Left lobe of liver (tissue), 2 donors: ENCODE measurements around the gene UFSP2. TPM values are rescaled to one million over a fixed set of nuclear protein-coding genes. Genes with fewer than 3 reads are reported as not detected.

ENCODE experiments used
- ATAC-seq: fragments of 200-7000 bp; cut with Tn5 transposase; one replicate; pipeline ENCODE4 v1.9.1; 2020; ENCODE audit warnings: mild to moderate bottlenecking, moderate library complexity
- DNase-seq: peaks from one replicate; pipeline ENCODE4 v3.0.0-alpha.2; 2020; ENCODE audit warnings: low spot score
- total RNA-seq: library from RNA; stranded (reverse); gene quantifications from one replicate; pipeline ENCODE4 v1.2.1, GENCODE V29; 2021
- donor health status: DM: no; HTN: no; CAD: no; lungs with moderate emphysema.
- donor health status: DM: no; HTN: yes; CAD: no.

UFSP2 gene
- total RNA-seq, 1 donor from 2014 or later = 16.9 TPM

DNA sequence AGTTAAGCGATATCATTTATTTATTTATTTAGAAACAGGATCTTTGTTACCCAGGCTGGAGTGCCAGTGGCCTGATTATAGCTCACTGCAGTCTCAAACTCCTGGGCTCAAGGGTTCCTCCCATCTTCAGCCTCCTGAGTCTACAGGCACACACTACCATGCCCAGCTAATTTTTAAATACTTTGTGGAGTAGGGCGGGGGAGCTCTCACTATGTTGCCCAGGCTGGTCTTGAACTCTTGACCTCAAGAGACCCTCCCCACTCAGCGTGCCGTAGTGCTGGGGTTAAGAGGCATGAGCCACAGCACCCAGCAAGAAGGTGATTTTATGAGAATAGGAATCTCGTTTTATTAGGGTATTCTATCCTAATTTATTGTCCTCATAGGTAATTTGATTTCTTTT, 3.9 kb upstream of the UFSP2 start:
- ATAC-seq = no peak
- DNase-seq = no peak

DNA sequence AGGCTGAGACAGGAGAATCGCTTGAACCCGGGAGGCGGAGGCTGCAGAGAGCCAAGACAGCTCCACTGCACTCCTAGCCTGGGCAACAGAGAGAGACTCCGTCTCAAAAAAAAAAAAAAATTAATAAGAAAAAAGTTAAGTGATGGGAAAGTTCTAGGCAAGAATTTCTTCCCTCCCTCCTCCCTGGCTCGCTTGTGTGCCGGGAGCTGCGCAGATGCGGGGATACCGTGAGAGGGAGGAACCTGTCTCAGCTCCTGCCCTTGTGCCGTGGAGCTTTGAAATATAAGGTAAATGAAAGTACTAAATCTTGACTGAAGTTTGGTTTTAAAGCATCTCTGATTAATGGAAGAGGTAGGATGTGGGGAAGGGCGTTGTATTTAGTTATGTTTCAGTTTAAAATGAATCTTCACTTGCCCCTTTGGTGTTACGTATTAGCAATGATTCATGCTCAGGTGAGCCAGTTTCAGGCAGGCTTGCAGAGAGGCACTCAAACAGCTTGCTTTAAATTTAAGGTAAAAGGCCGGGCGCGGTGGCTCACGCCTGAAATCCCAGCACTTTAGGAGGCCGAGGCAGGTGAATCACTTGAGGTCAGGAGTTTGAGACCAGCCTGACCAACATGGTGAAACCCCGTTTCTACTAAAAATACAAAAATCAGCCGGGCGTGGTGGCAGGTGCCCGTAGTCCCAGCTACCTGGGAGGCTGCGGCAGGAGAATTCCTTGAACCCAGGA, 1.4 kb upstream of the UFSP2 start:
- DNase-seq (no peak), ATAC-seq (no peak)

DNA sequence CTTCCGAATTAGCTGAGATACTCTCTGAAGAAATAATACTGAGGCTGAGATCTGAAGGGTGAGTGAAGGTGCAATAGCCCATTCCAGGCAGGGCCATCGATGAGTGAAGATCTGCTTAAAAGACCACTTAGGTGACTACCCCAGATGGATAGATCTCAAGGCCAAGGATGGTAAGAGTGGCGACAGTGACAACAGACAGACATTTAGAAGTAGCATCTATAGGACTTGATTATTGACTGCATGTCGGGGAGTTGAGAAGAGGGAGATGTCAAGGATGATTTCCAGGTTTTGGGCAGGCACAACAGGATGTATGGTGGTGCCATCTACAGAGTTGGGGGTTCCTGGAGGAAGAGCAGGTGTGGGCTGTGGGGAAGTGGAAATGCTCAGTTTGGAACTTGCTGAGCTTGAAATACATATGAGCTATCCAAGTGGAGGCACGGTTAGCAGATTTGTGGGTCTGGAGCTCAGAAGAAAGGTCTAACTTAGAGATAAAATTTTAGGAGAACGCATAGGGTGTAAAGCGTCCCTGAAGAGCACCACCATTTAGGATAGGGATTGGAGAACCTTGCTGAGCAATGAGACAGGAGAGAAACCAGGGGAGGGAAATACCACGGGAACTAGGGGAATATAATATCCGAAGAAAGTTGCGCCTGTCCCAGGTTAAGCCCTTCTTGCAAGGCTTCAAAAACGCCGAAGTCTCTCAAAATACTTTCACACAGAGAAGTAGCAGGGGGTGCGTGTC, 688 bp downstream of the UFSP2 start:
- DNase-seq = no peak
- ATAC-seq = peak; percentile 54

DNA sequence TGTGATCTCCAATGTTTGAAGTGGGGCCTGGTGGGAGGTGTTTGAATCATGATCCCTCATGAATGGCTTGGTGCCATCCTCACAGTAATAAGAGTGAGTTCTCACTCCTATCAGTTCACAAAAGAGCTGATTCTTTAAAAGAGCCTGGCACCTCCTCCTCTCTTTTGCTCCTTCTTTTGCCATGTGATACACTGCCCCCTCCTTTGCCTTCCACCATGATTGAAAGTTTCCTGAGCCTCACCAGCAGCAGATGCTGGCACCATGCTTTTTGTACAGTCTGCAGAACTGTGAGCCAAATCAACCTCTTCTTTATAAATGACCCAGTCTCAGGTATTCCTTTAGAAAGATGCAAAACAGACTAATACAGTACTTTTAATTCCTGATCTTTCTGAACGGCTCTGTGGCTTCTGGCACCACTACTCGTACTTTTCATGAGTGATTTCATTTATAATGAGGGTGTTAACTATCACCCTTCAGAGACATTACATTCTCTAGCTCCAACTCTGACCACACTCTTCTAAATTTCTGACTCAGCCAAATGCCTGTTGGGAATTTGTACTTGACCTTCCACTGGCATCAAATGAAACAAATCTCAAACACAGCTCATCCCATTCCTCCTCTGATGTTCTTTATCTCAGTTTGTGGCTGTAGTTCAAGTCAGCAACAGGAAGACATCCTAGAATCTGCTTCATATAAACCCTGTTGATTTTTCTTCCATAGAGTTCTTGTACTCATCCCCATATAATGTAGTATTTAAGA, 4.2 kb downstream of the UFSP2 start:
- DNase-seq = no peak
- no peak for ATAC-seq

DNA sequence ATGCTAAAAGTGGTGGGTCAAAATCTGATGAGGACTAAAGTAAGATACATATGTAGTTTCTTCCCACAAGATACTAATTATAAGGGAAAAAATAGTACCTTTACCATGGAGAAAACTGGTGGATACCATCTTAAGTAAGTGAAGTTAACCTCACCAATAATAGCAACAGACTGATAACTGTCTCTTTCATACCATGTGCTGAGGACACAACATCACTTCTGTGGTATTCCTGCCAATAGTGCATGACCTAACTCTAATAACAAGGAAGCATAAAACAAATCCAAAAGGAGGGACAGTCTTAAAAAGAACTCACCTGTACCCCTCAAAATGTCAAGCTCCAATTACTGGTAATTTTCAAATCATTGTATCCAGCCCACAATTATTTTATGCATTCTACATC, 8.8 kb downstream of the UFSP2 start:
- no peak for ATAC-seq
- DNase-seq = no peak

DNA sequence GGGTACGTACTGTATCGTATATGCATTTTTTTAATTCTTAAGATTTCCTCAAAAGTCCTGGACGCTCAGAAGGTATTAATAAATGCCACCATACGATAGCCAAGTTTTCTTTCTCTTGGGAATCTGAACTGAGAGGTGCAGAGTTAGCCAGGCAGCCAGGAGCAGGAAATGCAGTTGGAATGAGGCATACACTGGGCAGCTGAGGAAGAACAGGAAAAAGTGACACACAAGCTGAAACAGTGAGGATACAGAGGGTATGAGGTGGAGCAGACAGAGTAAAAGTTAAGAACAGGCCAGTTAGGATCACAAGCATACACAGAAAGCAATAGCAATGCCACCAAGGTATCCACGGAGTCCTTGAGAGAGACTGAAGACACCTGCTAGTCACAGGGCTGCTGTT, 13.4 kb downstream of the UFSP2 start:
- DNase-seq = no peak
- ATAC-seq = no peak

DNA sequence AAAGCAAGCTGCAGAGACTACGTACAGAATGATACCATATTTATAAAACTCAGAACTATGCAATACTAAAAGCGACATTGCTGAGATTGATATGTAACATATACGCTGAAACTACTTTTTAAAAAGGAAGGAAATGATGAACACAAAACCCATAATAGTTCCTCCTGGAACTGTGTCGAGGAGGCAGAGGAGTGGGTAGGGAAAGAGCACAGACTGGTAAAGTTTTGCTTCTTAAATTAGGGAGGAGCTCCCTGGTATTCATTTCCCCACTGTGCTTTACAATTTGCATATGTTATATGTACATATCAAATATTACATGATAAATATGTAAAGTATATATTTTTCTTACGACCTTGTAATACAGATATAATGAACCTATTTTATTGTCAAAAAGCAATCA, 13.9 kb downstream of the UFSP2 start:
- ATAC-seq (peak; percentile 21), DNase-seq (no peak)

DNA sequence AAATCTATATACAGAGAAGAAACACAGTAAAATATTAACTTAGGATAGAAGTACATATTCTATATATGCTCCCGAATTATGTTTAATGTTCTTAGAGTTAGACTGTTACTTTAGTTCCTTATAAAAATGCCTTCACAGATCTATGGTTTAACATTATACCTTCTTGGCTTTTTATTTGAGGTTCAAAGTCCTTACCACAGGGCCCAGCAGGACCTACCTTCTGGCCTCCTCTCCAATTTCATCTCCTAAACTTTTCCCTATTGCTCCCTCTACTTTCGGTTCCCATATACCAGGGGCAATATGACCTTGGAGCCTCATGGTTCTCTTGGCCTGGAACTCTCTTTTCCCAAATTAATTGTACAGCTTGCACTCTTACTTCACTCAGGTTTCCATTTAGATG, 17.3 kb downstream of the UFSP2 start:
- ATAC-seq (no peak), DNase-seq (no peak)

DNA sequence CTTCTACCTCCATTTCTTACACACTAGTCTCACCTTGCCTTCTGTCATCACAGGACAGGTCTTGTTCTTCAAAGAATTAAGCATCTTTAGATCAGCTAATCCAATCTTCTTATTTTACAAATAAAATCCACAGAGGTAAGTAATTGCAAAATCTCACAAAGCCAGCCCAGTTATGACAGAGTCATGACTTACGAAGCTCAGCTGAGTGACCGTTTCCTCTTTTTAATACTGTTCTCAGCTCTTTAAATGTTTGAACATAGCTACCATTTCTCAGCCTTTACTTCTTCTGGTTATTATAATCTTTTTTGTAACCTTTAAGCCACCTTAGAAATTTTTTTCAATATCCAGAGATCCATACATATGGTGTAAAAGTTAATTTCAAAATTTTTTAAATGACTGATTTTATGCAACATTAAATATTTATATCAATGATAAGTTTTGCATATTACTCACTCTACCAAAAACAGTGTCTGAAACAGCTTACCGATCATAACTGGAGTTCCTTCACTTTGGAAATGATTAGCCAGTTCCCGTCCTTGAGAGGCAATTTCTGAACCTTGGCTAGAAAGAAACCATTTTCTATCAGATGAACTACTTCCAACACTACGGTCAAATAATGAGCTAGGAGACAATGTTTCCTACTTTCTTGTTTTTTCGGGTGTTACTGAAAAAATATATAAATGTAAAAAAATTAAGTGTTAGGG, 20.3 kb downstream of the UFSP2 start:
- no peak for ATAC-seq
- DNase-seq = no peak

DNA sequence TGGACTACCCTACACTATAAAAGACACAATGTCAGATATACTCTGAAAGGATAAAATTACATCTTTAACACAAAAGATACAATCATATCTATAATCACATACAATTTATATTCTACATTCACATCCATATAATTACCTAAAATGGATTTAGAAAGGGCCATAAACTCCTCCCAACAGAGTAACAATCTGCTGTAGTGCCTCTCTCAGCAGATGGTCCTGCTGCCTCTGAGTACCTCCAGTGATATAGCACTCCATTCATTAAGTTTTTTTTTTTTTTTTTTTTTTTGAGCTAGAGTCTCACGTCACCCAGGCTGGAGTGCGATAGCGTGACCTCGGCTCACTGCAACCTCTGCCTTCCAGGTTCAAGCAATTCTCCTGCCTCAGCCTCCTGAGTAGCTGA, 21.7 kb downstream of the UFSP2 start:
- no peak for ATAC-seq
- no peak for DNase-seq

DNA sequence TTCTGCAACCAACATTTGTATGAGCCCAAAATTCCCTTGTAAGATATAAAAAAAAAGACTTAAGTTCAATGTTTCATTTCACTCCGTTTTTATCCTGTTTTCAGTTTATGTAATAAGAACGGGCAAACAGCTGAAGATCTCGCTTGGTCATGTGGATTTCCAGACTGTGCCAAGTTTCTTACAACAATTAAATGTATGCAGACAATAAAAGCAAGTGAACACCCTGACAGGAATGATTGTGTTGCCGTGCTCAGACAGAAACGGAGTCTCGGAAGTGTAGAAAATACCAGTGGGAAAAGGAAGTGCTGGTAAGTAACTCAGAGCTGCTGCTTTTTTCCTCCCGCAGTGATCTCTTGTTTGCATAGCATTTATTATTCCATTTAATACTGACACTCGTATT, 26.3 kb downstream of the UFSP2 start:
- ATAC-seq = no peak
- DNase-seq = no peak

DNA sequence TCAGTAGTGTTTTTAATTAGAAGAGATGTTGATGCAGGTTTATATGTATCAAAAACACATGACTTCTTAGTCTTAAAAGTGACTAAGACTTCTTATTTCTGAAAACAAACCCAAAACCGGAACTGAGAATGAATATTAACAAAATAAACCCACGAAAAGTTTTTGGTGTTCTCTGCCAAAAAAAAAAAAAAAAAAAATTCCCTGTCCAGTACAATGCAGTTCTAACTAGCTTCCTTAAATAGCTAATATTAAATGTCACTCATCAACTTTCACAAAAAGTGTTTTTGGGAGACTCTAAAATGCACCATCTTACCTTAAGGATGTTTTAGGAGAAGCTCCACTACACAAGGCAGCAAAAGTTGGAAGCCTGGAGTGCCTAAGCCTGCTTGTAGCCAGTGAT, 27.1 kb downstream of the UFSP2 start:
- ATAC-seq = no peak

DNA sequence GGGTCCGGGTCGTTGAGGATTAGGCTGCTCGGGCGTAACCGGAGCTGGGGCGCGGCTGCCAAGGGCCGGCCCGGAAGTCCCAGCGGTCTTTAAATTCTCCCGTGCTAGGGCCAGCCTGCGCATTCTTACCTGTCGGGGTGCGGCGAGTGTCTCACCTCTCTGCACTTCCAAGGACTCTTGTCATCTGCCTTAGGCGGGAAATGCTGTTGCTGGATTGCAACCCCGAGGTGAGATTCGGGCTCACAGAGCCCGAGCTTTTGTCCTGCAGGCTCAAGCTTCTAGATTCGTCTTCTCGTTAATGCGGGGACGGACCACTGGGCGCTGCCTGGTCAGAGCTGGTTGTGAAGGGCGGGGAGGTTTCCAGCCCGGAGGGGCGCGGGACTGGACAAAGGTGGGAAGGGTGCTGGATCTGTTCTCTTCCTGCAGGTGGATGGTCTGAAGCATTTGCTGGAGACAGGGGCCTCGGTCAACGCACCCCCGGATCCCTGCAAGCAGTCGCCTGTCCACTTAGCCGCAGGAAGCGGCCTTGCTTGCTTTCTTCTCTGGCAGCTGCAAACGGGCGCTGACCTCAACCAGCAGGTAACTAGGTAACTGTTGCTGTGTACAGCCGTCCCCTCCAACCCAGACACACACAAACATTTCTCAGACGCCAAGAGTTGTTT, 28.9 kb downstream of the UFSP2 start, which contains the start of gene ANKRD37:
TSS of gene ANKRD37 (plus strand) at position 118 of the 662 bp plus-strand sequence. CDS start at position 201, 83 bp downstream.
- DNase-seq (peak; percentile 78), ATAC-seq (peak; percentile 58)

More for the DNA sequence above, 27.1 kb downstream of the UFSP2 start:
- no peak for DNase-seq

DNA sequence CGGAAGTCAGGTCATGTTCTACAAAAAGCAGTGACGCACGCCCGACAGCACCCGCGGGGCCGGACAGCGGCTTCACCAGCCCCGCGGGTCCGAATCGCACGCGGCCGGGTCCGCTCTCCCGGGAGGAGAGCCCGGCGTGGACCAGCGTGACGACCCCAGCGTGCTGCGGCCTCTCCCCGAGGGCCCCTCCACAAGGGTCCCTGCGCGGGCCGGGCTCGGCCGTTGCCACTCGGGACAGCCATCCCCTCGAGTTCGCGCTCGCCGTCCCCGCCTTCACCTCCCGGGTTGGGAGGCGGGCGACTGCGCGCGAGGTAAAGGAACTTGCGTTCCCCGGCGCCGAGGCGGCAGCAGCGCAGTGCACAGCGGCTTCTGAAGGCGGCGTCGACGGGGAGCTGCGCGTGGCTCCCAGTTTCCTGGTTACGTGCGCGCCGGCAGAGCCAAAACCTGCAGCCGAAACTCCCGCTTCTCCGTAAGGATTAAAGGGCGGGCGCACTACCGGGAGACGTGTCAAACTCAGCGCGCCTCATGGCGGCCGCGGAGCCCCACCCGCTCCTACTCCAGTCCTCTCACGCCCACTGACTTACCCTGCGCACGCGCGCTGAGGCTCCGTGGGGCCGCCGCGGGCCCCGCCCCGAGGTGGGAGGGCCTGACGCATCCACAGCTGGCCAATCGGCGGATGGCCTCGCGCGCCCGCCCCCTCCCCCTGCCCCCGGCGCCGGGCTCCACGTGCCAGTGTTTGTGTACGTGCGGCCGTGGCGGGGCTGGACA, 29.6 kb downstream of the UFSP2 start:
- ATAC-seq (peak; percentile 86), DNase-seq (peak; percentile 99)

DNA sequence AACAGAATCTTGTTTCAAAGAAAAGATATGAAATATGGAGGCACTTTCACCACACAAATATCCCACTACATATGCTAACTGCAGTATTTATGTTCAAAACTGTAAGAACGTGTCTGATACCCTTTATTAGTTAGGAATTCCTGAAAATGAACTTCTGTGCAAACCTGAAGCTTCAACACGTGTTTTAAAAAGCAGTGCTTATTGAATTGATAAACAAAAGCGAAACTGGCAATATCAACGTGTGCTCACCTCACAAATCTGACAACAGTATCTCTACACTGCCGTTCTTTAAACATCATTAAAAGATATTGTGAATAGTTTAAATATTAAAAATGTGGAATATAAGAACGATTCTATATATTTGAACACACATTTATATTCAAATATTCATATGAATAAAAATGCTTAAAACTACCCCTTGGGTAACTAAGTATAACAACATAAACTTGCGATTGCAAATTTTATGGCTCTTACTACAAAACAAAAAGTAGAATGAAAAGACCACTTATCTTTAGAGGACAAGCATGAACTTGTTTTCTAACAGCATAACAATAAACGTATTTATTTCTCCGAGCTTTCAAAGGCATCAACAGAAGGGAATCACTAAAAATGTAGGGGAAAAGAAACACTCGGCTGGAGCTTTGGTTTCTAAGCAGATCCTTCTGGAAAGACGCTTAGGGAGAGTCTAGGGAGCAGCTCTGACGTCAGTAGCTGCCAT, 30.4 kb downstream of the UFSP2 start, which contains the start of gene LRP2BP:
TSS of gene LRP2BP (minus strand) at position 687 of the 718 bp plus-strand sequence. CDS start 17,738 bp downstream, outside the sequence.
- DNase-seq (no peak), ATAC-seq (no peak)

DNA sequence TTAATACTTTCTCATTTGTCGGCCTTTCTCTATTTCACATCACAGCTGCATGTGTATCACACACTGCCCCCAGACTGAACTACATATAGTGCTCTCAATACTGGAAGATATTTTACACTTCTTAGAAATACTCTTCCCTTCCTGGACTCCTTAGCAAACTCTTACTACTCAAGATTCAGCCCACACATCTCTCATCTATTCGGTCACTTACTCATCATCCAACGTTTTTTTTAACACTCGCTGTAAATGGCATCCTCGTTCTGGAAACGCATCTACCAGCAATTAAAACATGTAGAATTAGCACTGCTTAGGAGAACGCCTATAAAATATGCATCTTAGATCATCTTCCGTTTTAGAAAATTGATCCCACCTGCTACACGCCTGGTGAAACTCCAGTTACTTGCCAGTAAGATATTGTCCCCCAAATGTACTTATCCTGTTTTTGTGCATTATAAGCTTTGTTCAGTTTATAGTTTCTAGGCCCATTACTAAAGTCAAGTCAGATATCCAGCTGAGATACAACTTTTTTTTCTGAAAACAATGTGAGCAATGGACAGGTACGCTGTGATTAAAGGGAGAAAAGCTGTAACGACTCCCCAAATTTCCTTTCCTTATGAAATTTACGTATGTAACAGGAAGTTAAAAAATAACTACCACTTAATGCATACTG, 31.1 kb downstream of the UFSP2 start:
- ATAC-seq = no peak
- no peak for DNase-seq

DNA sequence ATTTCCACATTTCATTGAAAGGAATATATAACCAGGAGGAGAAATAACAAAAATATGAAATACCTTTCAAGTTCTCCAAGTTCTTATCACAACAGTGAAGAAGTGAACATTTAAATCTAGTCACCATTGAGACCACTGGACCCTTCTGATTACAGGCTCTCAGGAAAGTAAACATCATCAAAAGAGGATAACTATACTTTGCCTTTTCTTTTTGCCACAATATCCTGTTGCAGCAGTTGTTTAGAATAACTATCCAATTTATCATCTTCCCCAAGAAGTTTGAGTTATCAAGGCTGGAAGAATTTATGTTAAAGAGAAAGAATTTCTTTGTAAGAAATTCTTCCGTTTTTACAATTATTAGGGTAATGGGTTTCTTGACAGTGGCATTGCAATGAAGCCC, 33.6 kb downstream of the UFSP2 start:
- ATAC-seq (no peak), DNase-seq (no peak)

DNA sequence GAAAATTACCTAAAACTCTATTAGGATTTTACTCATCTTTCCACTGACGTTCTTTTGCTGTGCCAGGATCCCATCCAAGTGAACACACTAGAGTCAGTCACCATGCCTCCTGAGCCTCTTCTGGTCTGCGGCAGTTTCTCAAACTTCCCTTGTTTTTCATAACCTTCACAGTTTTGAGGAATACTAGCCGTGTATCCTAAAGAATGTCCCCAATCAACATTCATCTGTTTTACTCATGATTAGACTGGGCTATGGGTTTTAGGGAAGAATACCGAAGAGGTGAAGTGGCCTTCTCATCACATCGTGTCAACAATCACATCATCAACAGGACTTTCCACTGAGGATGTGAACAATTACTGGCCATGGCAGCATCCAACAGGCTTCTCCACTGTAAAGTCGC, 34.8 kb downstream of the UFSP2 start:
- no peak for ATAC-seq
- DNase-seq = no peak
